Activated effector memory CD4-positive, alpha-beta T cell treated with Interleukin-2 at 50 U/mL for 16 hours (primary cell): ENCODE measurements around the gene IAH1.

ENCODE experiments used
- DNase-seq: peaks from one replicate; pipeline ENCODE4 v3.0.0-alpha.2; 2020

IAH1 gene

GRCh38 chr2:9535177-9535576, 60.8 kb downstream of the IAH1 start:
- DNase-seq = no peak

- DNase-seq = no peak
Measured at GRCh38 chr2:9536504-9536903, 62.2 kb downstream of the IAH1 start.

- DNase-seq = no peak
Measured at GRCh38 chr2:9538000-9538507, 63.7 kb downstream of the IAH1 start.
